H1 (cell line): Measurements from ENCODE around the gene SSH2. TPM values are rescaled to one million over a fixed set of nuclear protein-coding genes. Genes with fewer than 3 reads are reported as not detected.

ENCODE experiments used
- CTCF ChIA-PET: fragments of 300-600 bp; sonication (Branson Sonifier 250); formaldehyde crosslinking; loops from one replicate; lab custom pipeline; 2021; ENCODE audit not compliant: partially characterized antibody; lab: Charles Lee
- POLR2A ChIA-PET: fragments of 300-600 bp; sonication (Branson Sonifier 250); formaldehyde crosslinking; loops from one replicate; lab custom pipeline; 2021; ENCODE audit warnings: inconsistent platforms; ENCODE audit not compliant: partially characterized antibody; lab: Charles Lee
- DNase-seq, 2 experiments: peaks; one replicate each; pipeline versions ENCODE4 v3.0.0 to v3.0.0-alpha.2; 2010 to 2022; ENCODE audit warnings: low spot score in 2 of 2, low read depth in 1 of 2, mixed read lengths in 1 of 2
- FAIRE-seq: peaks from 2 replicates; lab custom pipeline; 2011; peaks lifted over from hg19 to GRCh38; lab: Jason Lieb, UNC
- H2AFZ ChIP-seq: 2 replicates; pipeline ENCODE4 v1.8.1; 2012; ENCODE audit warnings: low read length, inconsistent platforms
- H2AK5ac ChIP-seq: 2 replicates; pipeline ENCODE4 v1.6.1; 2013; ENCODE audit warnings: low read depth, low read length
- H2BK120ac ChIP-seq: replicated peaks from 2 replicates; pipeline ENCODE3; 2013; ENCODE audit warnings: low read depth, low read length, inconsistent platforms
- H2BK12ac ChIP-seq: 2 replicates; pipeline ENCODE4 v1.6.1; 2013; ENCODE audit warnings: low read depth, low read length
- H2BK15ac ChIP-seq: 2 replicates; pipeline ENCODE4 v1.6.1; 2013; ENCODE audit warnings: low read length
- H2BK20ac ChIP-seq: 2 replicates; pipeline ENCODE4 v1.6.1; 2013; ENCODE audit warnings: low read length
- H2BK5ac ChIP-seq: 2 replicates; pipeline ENCODE4 v1.6.1; 2013; ENCODE audit warnings: low read depth, low read length
- H3K14ac ChIP-seq: 2 replicates; pipeline ENCODE4 v1.6.1; 2013; ENCODE audit warnings: inconsistent platforms; ENCODE audit not compliant: insufficient read length
- H3K18ac ChIP-seq: 2 replicates; pipeline ENCODE4 v1.6.1; 2013; ENCODE audit warnings: low read length; ENCODE audit errors: extremely low read depth
- H3K23ac ChIP-seq: 2 replicates; pipeline ENCODE4 v1.6.1; 2013; ENCODE audit warnings: inconsistent platforms; ENCODE audit not compliant: insufficient read length
- H3K23me2 ChIP-seq: 2 replicates; pipeline ENCODE4 v1.6.1; 2013; ENCODE audit warnings: low read depth, low read length
- H3K27ac ChIP-seq: 2 replicates; pipeline ENCODE4 v1.6.1; 2011; ENCODE audit warnings: low read depth, low read length, inconsistent platforms
- H3K27me3 ChIP-seq, 4 experiments: replicated peaks in 1 of 4; 1 replicate in 1 of 4; 2 replicates in 3 of 4; pipeline versions ENCODE4 v1.6.1 to v1.8.1; 2011 to 2013; ENCODE audit warnings: low read length in 3 of 4, mild to moderate bottlenecking in 3 of 4, inconsistent platforms in 2 of 4, mixed read lengths in 2 of 4, moderate library complexity in 1 of 4; ENCODE audit not compliant: control insufficient read depth in 3 of 4, insufficient read depth in 3 of 4; ENCODE audit errors: extremely low read depth in 1 of 4
- H3K36me3 ChIP-seq, 4 experiments: 2 replicates each; pipeline versions ENCODE4 v1.6.1 to v1.8.1; 2011 to 2013; ENCODE audit warnings: mild to moderate bottlenecking in 4 of 4, low read length in 3 of 4, moderate library complexity in 2 of 4, control low read depth in 1 of 4, inconsistent platforms in 1 of 4; ENCODE audit not compliant: insufficient read depth in 4 of 4, control insufficient read depth in 2 of 4
- H3K4ac ChIP-seq: replicated peaks from 2 replicates; pipeline ENCODE3; 2013; ENCODE audit warnings: low read length, low read depth, mixed read lengths, inconsistent platforms; ENCODE audit not compliant: insufficient read length
- H3K4me1 ChIP-seq, 4 experiments: replicated peaks in 1 of 4; 1 replicate in 1 of 4; 2 replicates in 3 of 4; pipeline versions ENCODE4 v1.6.1 to v1.8.1; 2011 to 2013; ENCODE audit warnings: low read length in 3 of 4, inconsistent platforms in 2 of 4, mixed read lengths in 1 of 4; ENCODE audit not compliant: insufficient read depth in 4 of 4, control insufficient read depth in 3 of 4
- H3K4me2 ChIP-seq, 2 experiments: 2 replicates each; pipeline versions ENCODE4 v1.6.1 to v1.8.1; 2011 to 2013; ENCODE audit warnings: low read depth in 2 of 2, low read length in 2 of 2, control low read depth in 1 of 2, inconsistent platforms in 1 of 2, mild to moderate bottlenecking in 1 of 2; ENCODE audit not compliant: insufficient read depth in 1 of 2
- H3K4me3 ChIP-seq, 4 experiments: fragments of 200-600, 300-600 bp in 1 of 4; sonication (generic), shearing (Covaris generic), sonication (Bioruptor Twin) in 1 of 4; 2 replicates each; pipeline versions ENCODE4 v1.5.1 to v1.8.1; 2011 to 2016; ENCODE audit warnings: low read length in 4 of 4, low read depth in 3 of 4, control low read depth in 2 of 4, inconsistent platforms in 2 of 4, mild to moderate bottlenecking in 2 of 4, mixed read lengths in 1 of 4, moderate library complexity in 1 of 4; ENCODE audit not compliant: insufficient read depth in 2 of 4; ENCODE audit errors: extremely low read depth in 1 of 4
- H3K56ac ChIP-seq: replicated peaks from 2 replicates; pipeline ENCODE3; 2013; ENCODE audit warnings: low read depth, mild to moderate bottlenecking, mixed read lengths, low read length, inconsistent platforms; ENCODE audit not compliant: insufficient read length
- H3K79me1 ChIP-seq: 2 replicates; pipeline ENCODE4 v1.6.1; 2013; ENCODE audit warnings: low read depth, low read length, control low read depth
- H3K79me2 ChIP-seq, 2 experiments: 2 replicates each; pipeline versions ENCODE4 v1.6.1 to v1.8.1; 2012 to 2013; ENCODE audit warnings: low read length in 2 of 2, mild to moderate bottlenecking in 2 of 2, inconsistent platforms in 1 of 2; ENCODE audit not compliant: insufficient read depth in 2 of 2, control insufficient read depth in 1 of 2
- H3K9ac ChIP-seq, 4 experiments: replicated peaks in 1 of 4; 1 replicate in 1 of 4; 2 replicates in 3 of 4; pipeline versions ENCODE4 v1.6.1 to v1.8.1; 2011 to 2013; ENCODE audit warnings: low read depth in 3 of 4, low read length in 3 of 4, control low read depth in 2 of 4, mild to moderate bottlenecking in 2 of 4, moderate library complexity in 2 of 4, inconsistent platforms in 1 of 4; ENCODE audit errors: extremely low read depth in 1 of 4
- H3K9me3 ChIP-seq, 2 experiments: 2 replicates each; pipeline versions ENCODE4 v1.6.1 to v1.8.1; 2012 to 2013; ENCODE audit warnings: mild to moderate bottlenecking in 2 of 2, moderate library complexity in 2 of 2, control low read depth in 1 of 2, inconsistent platforms in 1 of 2, low read depth in 1 of 2, low read length in 1 of 2, mixed read lengths in 1 of 2; ENCODE audit not compliant: insufficient read depth in 2 of 2
- H4K20me1 ChIP-seq, 2 experiments: replicated peaks in 1 of 2; 2 replicates each; pipeline versions ENCODE3 to v1.8.1; 2011 to 2013; ENCODE audit warnings: inconsistent platforms in 2 of 2, low read length in 2 of 2, mild to moderate bottlenecking in 1 of 2; ENCODE audit not compliant: insufficient read depth in 2 of 2, control insufficient read depth in 1 of 2
- H4K5ac ChIP-seq: 2 replicates; pipeline ENCODE4 v1.6.1; 2013; ENCODE audit warnings: low read length, low read depth, mixed read lengths, inconsistent platforms; ENCODE audit not compliant: insufficient read length
- H4K8ac ChIP-seq: 2 replicates; pipeline ENCODE4 v1.8.0; 2013; ENCODE audit warnings: mild to moderate bottlenecking, moderate library complexity, low read length, inconsistent platforms; ENCODE audit not compliant: insufficient read depth; ENCODE audit errors: extremely low read depth
- H4K91ac ChIP-seq: replicated peaks from 2 replicates; pipeline ENCODE3; 2013; ENCODE audit warnings: low read length, mixed read lengths, inconsistent platforms; ENCODE audit not compliant: insufficient read length
- WGBS, 2 experiments: shearing (Covaris generic) in 1 of 2; methylation state at CpG; one replicate each; pipeline versions ENCODE4 v1.1.6 to v1.1.7; 2013 to 2015; ENCODE audit warnings: low lambda C conversion rate in 2 of 2, mixed read lengths in 2 of 2, inconsistent platforms in 1 of 2, low coverage in 1 of 2, missing lambda C conversion rate in 1 of 2; ENCODE audit not compliant: insufficient replicate concordance in 2 of 2, insufficient coverage in 1 of 2, insufficient read length in 1 of 2; ENCODE audit errors: extremely low coverage in 1 of 2, missing lambda C conversion rate in 1 of 2; 5-methylcytosine and 5-hydroxymethylcytosine counted together
- polyA plus RNA-seq, 7 experiments: library from polyadenylated mRNA; depleted of rRNA in 3 of 7; stranded (reverse) in 5 of 7; unstranded in 2 of 7; fragments of >200 nt in 5 of 7; fragments of 200-250 nt in 2 of 7; gene quantifications; 1 replicate in 5 of 7; 2 replicates in 1 of 7; 4 replicates in 1 of 7; pipeline versions ENCODE4 v1.2.1 to v1.2.3, GENCODE V29; 2011 to 2013; ENCODE audit warnings: missing spikeins in 2 of 7, mixed read lengths in 2 of 7
- total RNA-seq: library from RNA; stranded (reverse); fragmentation: NEBNext Ultra II Directional; extraction: Animal tissue kit (Norgen Biotek cat#: 25700); gene quantifications from 2 replicates; pipeline ENCODE4 v1.2.1, GENCODE V29; 2021

The SSH2 gene
- total and polyA plus RNA-seq, 2 of the 8 experiments (the other 6 are each of a cell fraction or from before 2014, with no cell fraction given), result 5.2 to 15.9 TPM

DNA sequence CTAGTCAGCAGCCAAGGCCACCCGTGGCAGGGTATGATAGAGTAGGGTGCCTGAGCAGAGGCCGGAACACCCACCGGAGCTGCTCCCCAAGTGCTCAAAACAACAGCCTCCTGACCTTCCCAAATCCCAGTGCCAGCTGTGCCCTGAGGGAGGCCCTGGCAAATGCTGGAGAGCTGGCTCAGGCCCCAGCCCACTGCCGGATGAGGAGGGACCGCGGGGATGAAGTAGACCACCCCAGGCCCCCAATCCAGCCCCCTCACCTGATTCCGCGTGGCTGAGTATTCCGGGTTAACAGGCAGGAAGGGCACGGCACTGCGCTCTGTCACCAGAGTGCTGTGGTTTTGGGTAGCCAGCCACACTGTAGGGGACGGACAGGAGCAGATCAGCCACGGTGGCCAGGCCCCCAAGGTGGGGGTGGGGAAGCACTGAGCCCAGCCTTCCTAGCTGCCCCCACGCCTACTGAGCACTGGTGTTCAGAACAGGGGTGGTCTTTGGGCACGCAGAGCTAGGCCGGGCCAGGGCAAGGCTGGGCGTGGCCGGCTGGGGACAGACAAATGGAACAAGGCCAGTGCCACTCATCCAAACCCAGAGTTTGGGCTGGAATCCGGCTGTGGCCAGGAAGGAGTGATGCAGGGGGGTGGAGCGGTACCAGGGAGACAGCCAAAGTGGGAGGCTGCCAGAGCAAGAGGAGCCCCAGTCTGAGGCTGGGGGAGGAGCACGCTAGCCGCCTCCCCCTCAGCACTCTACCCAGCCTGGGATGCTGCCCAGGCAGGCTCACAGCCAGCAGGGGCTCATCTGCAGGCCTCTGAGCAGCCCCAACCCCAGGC, 352.4 kb downstream of the SSH2 start:
- POLR2A ChIA-PET, result interaction anchor here (1.1 to 2.8 kb wide), 2 partner anchors 8 to 15 kb away, joined by 4 to 12 read pairs; partner anchors contain the start of gene ANKRD13B
- Histone ChIP-seq H4K20me1 (peaks cover 0 to 6% of the 10 kb centered on the region in 2 experiments), H3K9me3 (no peaks in the 10 kb centered on the region), H2BK12ac (no peak overlapping the region), H2BK15ac (no peak overlapping the region), H3K4ac (no peak overlapping the region), H3K36me3 (peaks cover 14 to 30% (median 15%) of the 10 kb centered on the region in 4 experiments; a peak in 6 of 8 replicates), H3K4me3 (no peak overlapping the region), H3K79me1 (no peaks in the 10 kb centered on the region), H4K8ac (no peak overlapping the region), H2BK5ac (0 out of 2 replicates have a peak overlapping the region, but pooled peaks have one; percentile 2), H3K23ac (no peak overlapping the region), H3K14ac (no peak overlapping the region), H2AFZ (no peak overlapping the region), H3K79me2 (no peaks in the 10 kb centered on the region), H2BK20ac (no peak overlapping the region), H3K4me1 (no peaks in the 10 kb centered on the region; a peak in 1 of 7 replicates), H3K18ac (no peak overlapping the region), H3K27me3 (0 out of 7 replicates have a peak, but pooled peaks cover 0 to 3% (median 0%) of the 10 kb centered on the region in 4 experiments), H2BK120ac (no peak overlapping the region), H3K4me2 (no peak overlapping the region), H3K9ac (no peak overlapping the region), H3K23me2 (no peaks in the 10 kb centered on the region; the same call in 1 of the 2 replicates), H3K27ac (no peak overlapping the region), H3K56ac (no peak overlapping the region), H2AK5ac (no peak overlapping the region), H4K5ac (no peak overlapping the region), H4K91ac (no peak overlapping the region)
- DNase-seq (no peak), FAIRE-seq (no peak)
- WGBS, 2 experiments, result 93% methylated on average over 21 of the region's 22 CpGs; no CpG with 5 or more reads in 1 of the 2 experiments
- CTCF ChIA-PET, result interaction anchor here (0.5 to 15.3 kb wide), 7 partner anchors 10 to 549 kb away, joined by 3 to 193 read pairs (median 11); partner anchors contain the start of genes ANKRD13B and CORO6
